ENCODE measurements around the gene C14orf93. TPM values are rescaled to one million over a fixed set of nuclear protein-coding genes. Genes with fewer than 3 reads are reported as not detected.

C14orf93 gene
- total RNA-seq, 3 donors from 2014 or later (not counting 1 experiment from before 2014, with no cell fraction given): 12.1 to 15.1 (median 13.6) TPM

DNA sequence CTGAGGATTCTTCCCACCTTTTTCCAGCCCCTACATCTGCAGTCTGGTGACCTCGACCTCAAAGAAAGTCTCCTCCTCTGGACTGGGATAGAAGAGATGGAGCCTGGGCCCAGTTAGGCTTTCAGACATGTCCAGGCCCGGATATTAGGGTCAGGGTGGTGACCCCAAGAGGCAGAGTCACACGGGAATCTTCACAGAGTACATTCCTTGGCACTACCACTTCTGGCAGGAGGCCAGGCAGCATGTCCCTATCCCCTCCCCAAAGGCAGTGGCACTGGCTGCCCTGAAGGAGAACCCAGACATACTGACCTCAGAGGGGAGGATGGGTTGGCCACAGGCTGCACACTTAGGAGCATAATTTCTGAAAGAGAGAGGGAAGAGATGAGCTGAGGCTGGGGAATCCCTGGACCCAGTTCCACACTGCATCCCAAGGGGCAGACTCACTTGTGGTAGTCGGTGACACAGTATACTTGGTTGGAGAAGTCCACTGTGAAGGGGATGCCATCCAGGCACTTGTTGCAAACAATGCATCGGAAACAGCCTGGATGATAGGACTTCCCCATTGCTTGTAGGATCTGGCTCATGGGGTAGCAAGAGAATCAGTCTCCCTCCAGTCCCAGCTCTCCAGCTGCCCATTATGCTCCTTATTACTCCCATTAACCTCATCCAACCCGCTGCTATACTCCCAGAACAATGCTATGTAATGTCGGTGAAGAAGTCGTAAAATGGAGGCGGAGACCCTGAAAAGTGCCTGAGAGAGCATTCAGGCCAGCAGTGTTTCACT is 35.2 kb downstream of the C14orf93 start:
- H3K9me3 ChIP-seq (ENCODE audit: control insufficient read depth, insufficient read depth, low read length): no peaks in the 10 kb centered on the region
- TF ChIP-seq, protein P1, sequence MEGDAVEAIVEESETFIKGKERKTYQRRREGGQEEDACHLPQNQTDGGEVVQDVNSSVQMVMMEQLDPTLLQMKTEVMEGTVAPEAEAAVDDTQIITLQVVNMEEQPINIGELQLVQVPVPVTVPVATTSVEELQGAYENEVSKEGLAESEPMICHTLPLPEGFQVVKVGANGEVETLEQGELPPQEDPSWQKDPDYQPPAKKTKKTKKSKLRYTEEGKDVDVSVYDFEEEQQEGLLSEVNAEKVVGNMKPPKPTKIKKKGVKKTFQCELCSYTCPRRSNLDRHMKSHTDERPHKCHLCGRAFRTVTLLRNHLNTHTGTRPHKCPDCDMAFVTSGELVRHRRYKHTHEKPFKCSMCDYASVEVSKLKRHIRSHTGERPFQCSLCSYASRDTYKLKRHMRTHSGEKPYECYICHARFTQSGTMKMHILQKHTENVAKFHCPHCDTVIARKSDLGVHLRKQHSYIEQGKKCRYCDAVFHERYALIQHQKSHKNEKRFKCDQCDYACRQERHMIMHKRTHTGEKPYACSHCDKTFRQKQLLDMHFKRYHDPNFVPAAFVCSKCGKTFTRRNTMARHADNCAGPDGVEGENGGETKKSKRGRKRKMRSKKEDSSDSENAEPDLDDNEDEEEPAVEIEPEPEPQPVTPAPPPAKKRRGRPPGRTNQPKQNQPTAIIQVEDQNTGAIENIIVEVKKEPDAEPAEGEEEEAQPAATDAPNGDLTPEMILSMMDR (IDR thresholded peaks at IDR 0.05): no peak
- 87% methylated on average over 9 of the region's 9 CpGs for WGBS (ENCODE audit: insufficient coverage)
- no peak overlapping the region for H3K4me3 ChIP-seq (ENCODE audit: low read length)
- Mint-ChIP-seq H3K9me3 (no peaks in the 10 kb centered on the region), H3K4me1 (peaks cover 0 to under 1% of the 10 kb centered on the region in 2 donors), H3K36me3 (no peaks in the 10 kb centered on the region), H3K4me3 (no peak overlapping the region), H3K27ac (no peak overlapping the region), H3K27me3 (ENCODE audit: low read depth in 2 of 2) (peaks cover 0 to 11% of the 10 kb centered on the region in 2 donors)
- no peak overlapping the region for H3K27ac ChIP-seq (ENCODE audit: low read length)
- H3K36me3 ChIP-seq (ENCODE audit: control insufficient read depth, insufficient read depth, low read length): no peaks in the 10 kb centered on the region
- intact Hi-C loops (cut with micrococcal nuclease): no loop called here
- no peaks in the 10 kb centered on the region for H3K4me1 ChIP-seq (ENCODE audit: control insufficient read depth, insufficient read depth, low read length)
- H3K27me3 ChIP-seq (ENCODE audit: control insufficient read depth, insufficient read depth, low read length): no peaks in the 10 kb centered on the region
- DNase-seq (no peak), ATAC-seq (no peak)

DNA sequence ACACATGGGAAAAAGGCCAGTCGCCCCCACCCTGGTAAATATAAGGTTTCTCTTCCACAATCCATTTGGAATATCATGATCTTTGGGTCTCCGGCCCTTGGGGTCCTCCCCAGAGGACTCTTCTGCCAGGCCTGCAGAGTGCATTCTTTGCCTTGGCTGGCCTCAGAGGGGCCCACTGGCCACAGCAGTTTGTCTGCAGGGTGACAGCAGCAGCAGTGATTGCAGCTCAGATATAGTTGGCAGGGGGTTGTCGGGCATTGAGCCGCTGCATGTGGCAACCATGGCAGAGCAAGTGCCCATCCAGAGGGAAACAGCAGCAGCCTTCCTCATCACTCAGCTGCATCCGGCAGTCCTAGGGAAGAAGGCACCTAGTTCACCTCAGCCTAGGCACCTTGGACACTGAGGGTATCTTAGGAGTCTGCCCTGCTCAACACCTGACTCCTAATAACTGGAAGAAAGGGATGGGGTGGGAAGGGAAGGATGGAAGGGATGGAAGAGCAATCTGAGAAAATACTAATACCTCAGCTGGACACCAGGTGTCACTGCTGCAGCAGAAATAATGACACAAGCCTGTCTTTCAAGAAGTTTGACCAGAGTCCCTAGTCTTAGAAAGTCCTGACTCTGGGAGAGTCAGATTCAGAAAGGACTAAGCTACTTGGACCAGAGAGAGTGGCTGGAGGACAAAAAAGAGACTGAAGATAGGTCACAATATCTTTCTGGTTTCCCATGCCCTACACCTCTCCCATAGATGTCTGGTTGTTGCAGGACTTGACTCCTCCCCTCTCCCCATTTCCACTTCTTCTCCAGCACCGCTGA is 36.5 kb downstream of the C14orf93 start:
- no peak overlapping the region for H3K27ac ChIP-seq (ENCODE audit: low read length)
- Mint-ChIP-seq H3K4me1 (no peaks in the 10 kb centered on the region), H3K36me3 (no peaks in the 10 kb centered on the region), H3K27ac (no peak overlapping the region), H3K4me3 (no peak overlapping the region), H3K9me3 (no peaks in the 10 kb centered on the region), H3K27me3 (ENCODE audit: low read depth in 2 of 2) (peaks cover 0 to 11% of the 10 kb centered on the region in 2 donors)
- no peaks in the 10 kb centered on the region for H3K36me3 ChIP-seq (ENCODE audit: control insufficient read depth, insufficient read depth, low read length)
- H3K9me3 ChIP-seq (ENCODE audit: control insufficient read depth, insufficient read depth, low read length): no peaks in the 10 kb centered on the region
- H3K4me3 ChIP-seq (ENCODE audit: low read length): no peak overlapping the region
- DNase-seq: peak; percentile 28 to 75
- WGBS (ENCODE audit: insufficient coverage): 76% methylated on average over 6 of the region's 6 CpGs
- intact Hi-C loops (cut with micrococcal nuclease): loop anchor here (1.0 kb wide), 2 partner anchors 10 to 85 kb away; no protein-coding TSS in a partner anchor
- no peaks in the 10 kb centered on the region for H3K27me3 ChIP-seq (ENCODE audit: control insufficient read depth, insufficient read depth, low read length)
- no peaks in the 10 kb centered on the region for H3K4me1 ChIP-seq (ENCODE audit: control insufficient read depth, insufficient read depth, low read length)
- peak; percentile 61 to 82 (median 72) for ATAC-seq
- TF ChIP-seq, protein P1 (IDR thresholded peaks at IDR 0.05): peak; percentile 63

DNA sequence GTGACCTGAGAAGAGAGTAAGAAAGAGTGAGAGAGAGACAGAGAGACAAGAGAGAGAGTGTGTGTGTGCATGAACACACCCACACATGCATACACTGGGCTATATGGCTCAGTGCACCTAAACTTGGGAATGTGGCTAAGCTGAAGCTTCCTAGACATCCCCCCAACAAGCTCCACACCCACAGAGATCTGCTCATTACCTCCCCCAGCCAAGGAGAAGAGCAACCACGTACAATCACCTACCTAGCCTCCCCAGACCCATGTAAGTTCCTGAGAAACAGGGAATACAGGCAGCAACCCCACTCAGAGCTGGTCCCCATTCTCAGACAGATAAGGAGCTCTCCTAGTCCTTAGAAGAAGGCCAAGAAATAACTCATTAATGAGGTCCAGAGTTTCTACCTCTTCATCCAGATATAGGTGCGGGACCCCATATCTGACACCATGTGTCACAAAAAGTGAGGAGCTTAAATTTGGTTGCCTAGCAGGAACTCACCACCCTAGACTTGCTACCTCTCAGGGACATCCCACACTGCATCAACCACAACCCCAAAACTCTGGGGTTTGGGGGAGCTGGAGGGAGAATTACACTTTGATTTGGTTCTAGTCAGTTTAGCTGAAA is 37.5 kb downstream of the C14orf93 start:
- no peak overlapping the region for H3K27ac Mint-ChIP-seq
- Histone ChIP-seq H3K9me3 (ENCODE audit: control insufficient read depth, insufficient read depth, low read length) (no peaks in the 10 kb centered on the region), H3K4me3 (ENCODE audit: low read length) (no peak overlapping the region), H3K27me3 (ENCODE audit: control insufficient read depth, insufficient read depth, low read length) (no peaks in the 10 kb centered on the region), H3K4me1 (ENCODE audit: control insufficient read depth, insufficient read depth, low read length) (no peaks in the 10 kb centered on the region), H3K36me3 (ENCODE audit: control insufficient read depth, insufficient read depth, low read length) (no peaks in the 10 kb centered on the region), H3K27ac (ENCODE audit: low read length) (no peak overlapping the region)
- ATAC-seq (no peak), DNase-seq (no peak)
- intact Hi-C loops (cut with micrococcal nuclease): no loop called here
- TF ChIP-seq, protein P1 (IDR thresholded peaks at IDR 0.05): no peak
- no peaks in the 10 kb centered on the region for H3K4me1 Mint-ChIP-seq
- H3K4me3 Mint-ChIP-seq: no peak overlapping the region
- no peaks in the 10 kb centered on the region for H3K9me3 Mint-ChIP-seq
- no peaks in the 10 kb centered on the region for H3K36me3 Mint-ChIP-seq
- peaks cover 0 to 6% of the 10 kb centered on the region in 2 donors for H3K27me3 Mint-ChIP-seq (ENCODE audit: low read depth in 2 of 2)
- 75% methylated on average over 2 of the region's 2 CpGs for WGBS (ENCODE audit: insufficient coverage)
